ENCODE measurements around the gene HSF2BP. TPM values are rescaled to one million over a fixed set of nuclear protein-coding genes. Genes with fewer than 3 reads are reported as not detected.
A peak's percentile ranks its signal among the peaks of the same experiment; 100 is the strongest.

Gene HSF2BP
- total RNA-seq, 1 experiment from 2014 or later = 1.5 TPM

DNA sequence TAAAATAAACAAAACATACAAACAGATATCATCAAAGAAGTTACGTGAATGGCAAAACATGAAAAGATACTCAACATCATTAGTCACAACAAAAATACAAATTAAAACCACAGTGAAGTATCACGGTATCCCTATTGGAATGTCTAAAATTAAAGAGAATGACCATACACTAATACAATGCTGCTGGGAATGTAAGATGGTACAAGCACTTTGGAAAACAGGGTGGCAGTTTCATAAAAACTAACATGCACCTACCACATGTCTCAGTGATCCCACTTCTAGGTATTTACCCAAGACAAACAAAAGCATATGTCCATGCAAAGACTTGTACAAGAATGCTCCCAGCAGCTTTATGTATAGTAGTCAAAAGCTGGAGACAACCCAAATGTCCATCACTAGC is 69.1 kb downstream of the HSF2BP start:
- intact Hi-C loops (cut with micrococcal nuclease; ENCODE audit: unreplicated experiment) = no loop called here
- H3K9me3 Mint-ChIP-seq (ENCODE audit: low read depth, unreplicated experiment) = no peaks in the 10 kb centered on the region
- CTCF ChIA-PET = no interaction called here
- peaks cover 8% of the 10 kb centered on the region for H3K36me3 Mint-ChIP-seq (ENCODE audit: insufficient read depth, unreplicated experiment)
- H3K27ac Mint-ChIP-seq (ENCODE audit: unreplicated experiment) = no peak overlapping the region
- no peaks in the 10 kb centered on the region for H3K27me3 Mint-ChIP-seq (ENCODE audit: unreplicated experiment)
- no peak overlapping the region for H3K4me3 Mint-ChIP-seq (ENCODE audit: low read depth, unreplicated experiment)
- peaks cover 10% of the 10 kb centered on the region for H3K4me1 Mint-ChIP-seq (ENCODE audit: low read depth, unreplicated experiment)
- DNase-seq = no peak
- no TSS peak for BruUV-seq (replicated peaks)
- TF ChIP-seq, protein P1, sequence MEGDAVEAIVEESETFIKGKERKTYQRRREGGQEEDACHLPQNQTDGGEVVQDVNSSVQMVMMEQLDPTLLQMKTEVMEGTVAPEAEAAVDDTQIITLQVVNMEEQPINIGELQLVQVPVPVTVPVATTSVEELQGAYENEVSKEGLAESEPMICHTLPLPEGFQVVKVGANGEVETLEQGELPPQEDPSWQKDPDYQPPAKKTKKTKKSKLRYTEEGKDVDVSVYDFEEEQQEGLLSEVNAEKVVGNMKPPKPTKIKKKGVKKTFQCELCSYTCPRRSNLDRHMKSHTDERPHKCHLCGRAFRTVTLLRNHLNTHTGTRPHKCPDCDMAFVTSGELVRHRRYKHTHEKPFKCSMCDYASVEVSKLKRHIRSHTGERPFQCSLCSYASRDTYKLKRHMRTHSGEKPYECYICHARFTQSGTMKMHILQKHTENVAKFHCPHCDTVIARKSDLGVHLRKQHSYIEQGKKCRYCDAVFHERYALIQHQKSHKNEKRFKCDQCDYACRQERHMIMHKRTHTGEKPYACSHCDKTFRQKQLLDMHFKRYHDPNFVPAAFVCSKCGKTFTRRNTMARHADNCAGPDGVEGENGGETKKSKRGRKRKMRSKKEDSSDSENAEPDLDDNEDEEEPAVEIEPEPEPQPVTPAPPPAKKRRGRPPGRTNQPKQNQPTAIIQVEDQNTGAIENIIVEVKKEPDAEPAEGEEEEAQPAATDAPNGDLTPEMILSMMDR (IDR thresholded peaks at IDR 0.05; ENCODE audit: unreplicated experiment) = no peak

DNA sequence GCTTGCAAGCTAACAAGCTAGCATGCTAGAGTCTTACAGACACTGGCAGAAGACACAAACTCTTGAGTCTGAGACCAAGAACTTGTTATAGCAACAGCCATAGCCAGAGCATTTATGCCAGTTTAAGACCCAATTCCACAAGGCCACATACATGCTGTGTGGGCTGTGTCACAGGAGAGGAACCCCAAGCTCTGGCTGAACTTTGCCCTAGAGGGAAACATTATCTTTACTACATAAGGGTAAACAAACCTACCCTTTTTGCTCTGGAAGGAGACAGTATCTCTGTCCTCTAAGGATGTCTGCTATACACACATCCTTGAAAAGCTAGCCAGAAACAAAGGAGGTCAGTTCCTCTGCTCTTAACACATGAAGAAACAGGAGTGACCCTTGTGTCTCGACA is 70.3 kb downstream of the HSF2BP start:
- H3K36me3 Mint-ChIP-seq (ENCODE audit: insufficient read depth, unreplicated experiment) = peaks cover 10% of the 10 kb centered on the region
- TF ChIP-seq, protein P1 (IDR thresholded peaks at IDR 0.05; ENCODE audit: unreplicated experiment) = no peak
- DNase-seq = no peak
- CTCF ChIA-PET = no interaction called here
- no peaks in the 10 kb centered on the region for H3K9me3 Mint-ChIP-seq (ENCODE audit: low read depth, unreplicated experiment)
- no TSS peak for BruUV-seq (replicated peaks)
- no peaks in the 10 kb centered on the region for H3K27me3 Mint-ChIP-seq (ENCODE audit: unreplicated experiment)
- intact Hi-C loops (cut with micrococcal nuclease; ENCODE audit: unreplicated experiment) = no loop called here
- no peak overlapping the region for H3K27ac Mint-ChIP-seq (ENCODE audit: unreplicated experiment)
- peaks cover 10% of the 10 kb centered on the region for H3K4me1 Mint-ChIP-seq (ENCODE audit: low read depth, unreplicated experiment)
- H3K4me3 Mint-ChIP-seq (ENCODE audit: low read depth, unreplicated experiment) = no peak overlapping the region

DNA sequence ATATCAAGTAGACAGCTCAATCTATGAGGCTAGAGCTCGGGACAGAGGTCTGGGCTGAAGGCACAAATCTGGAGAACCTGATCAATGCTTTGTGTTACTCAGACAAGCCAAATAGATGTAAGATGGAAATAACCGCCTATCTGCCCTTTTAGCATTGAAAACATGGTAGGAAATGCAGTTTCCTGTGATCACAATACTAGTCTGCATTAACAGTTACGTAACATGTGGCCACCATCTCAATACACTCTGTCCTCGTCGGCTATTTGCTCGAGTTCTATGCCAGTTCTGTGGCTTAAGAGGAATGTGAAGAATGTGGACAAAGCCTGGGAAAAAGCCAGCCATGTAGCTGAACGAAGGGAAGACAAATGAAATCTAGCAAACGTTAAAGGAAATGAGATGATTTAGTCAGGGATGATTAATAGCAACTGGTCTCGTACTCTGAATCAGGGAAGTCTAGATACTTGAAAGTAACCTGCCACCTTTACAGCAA is 73.3 kb downstream of the HSF2BP start:
- no peaks in the 10 kb centered on the region for H3K9me3 Mint-ChIP-seq (ENCODE audit: low read depth, unreplicated experiment)
- intact Hi-C loops (cut with micrococcal nuclease; ENCODE audit: unreplicated experiment) = no loop called here
- no peaks in the 10 kb centered on the region for H3K27me3 Mint-ChIP-seq (ENCODE audit: unreplicated experiment)
- DNase-seq = peak; percentile 67
- peak overlapping the region; percentile 16 for H3K4me3 Mint-ChIP-seq (ENCODE audit: low read depth, unreplicated experiment)
- TF ChIP-seq, protein P1 (IDR thresholded peaks at IDR 0.05; ENCODE audit: unreplicated experiment) = no peak
- H3K27ac Mint-ChIP-seq (ENCODE audit: unreplicated experiment) = peak overlapping the region; percentile 88
- BruUV-seq (replicated peaks) = no TSS peak
- H3K4me1 Mint-ChIP-seq (ENCODE audit: low read depth, unreplicated experiment) = peaks cover 10% of the 10 kb centered on the region
- peaks cover 10% of the 10 kb centered on the region for H3K36me3 Mint-ChIP-seq (ENCODE audit: insufficient read depth, unreplicated experiment)
- CTCF ChIA-PET = interaction anchor here (0.7 to 1.0 kb wide), 3 partner anchors 15 to 60 kb away, joined by 3 read pairs; no protein-coding TSS in a partner anchor

DNA sequence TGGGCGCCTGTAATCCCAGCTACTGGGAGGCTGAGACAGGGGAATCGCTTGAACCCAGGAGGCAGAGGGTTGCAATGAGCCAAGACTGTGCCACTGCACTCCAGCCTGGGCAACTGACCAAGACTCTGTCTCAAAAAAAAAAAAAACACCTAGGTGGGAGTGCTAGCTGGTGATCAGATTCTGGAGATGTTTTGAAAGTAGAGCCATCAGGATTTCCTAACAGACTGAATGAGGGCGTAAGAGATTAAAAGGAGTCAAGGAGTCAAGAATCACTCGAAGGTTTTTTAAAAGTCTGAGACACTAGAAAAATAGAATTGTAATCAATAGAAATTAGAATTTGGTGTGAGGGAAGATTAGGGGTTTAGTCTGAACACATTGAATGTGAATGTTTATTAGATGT is 73.8 kb downstream of the HSF2BP start:
- H3K36me3 Mint-ChIP-seq (ENCODE audit: insufficient read depth, unreplicated experiment) = peaks cover 10% of the 10 kb centered on the region
- CTCF ChIA-PET = interaction anchor here (1.0 kb wide), 1 partner anchor 15 kb away, joined by 3 read pairs; no protein-coding TSS in a partner anchor
- no peaks in the 10 kb centered on the region for H3K27me3 Mint-ChIP-seq (ENCODE audit: unreplicated experiment)
- H3K9me3 Mint-ChIP-seq (ENCODE audit: low read depth, unreplicated experiment) = no peaks in the 10 kb centered on the region
- DNase-seq = no peak
- intact Hi-C loops (cut with micrococcal nuclease; ENCODE audit: unreplicated experiment) = no loop called here
- H3K27ac Mint-ChIP-seq (ENCODE audit: unreplicated experiment) = peak overlapping the region; percentile 88
- no TSS peak for BruUV-seq (replicated peaks)
- TF ChIP-seq, protein P1 (IDR thresholded peaks at IDR 0.05; ENCODE audit: unreplicated experiment) = no peak
- peaks cover 10% of the 10 kb centered on the region for H3K4me1 Mint-ChIP-seq (ENCODE audit: low read depth, unreplicated experiment)
- H3K4me3 Mint-ChIP-seq (ENCODE audit: low read depth, unreplicated experiment) = peak overlapping the region; percentile 16

All from Calu3 (cell line).